HG03571 (cell line): ENCODE data around the gene LOXL1.

ENCODE experiments used
- ATAC-seq: cut with Tn5 transposase; IDR thresholded peaks from one replicate; pipeline ENCODE4 v1.9.1; 2021; ENCODE audit not compliant: unreplicated experiment

The LOXL1 gene, protein sequence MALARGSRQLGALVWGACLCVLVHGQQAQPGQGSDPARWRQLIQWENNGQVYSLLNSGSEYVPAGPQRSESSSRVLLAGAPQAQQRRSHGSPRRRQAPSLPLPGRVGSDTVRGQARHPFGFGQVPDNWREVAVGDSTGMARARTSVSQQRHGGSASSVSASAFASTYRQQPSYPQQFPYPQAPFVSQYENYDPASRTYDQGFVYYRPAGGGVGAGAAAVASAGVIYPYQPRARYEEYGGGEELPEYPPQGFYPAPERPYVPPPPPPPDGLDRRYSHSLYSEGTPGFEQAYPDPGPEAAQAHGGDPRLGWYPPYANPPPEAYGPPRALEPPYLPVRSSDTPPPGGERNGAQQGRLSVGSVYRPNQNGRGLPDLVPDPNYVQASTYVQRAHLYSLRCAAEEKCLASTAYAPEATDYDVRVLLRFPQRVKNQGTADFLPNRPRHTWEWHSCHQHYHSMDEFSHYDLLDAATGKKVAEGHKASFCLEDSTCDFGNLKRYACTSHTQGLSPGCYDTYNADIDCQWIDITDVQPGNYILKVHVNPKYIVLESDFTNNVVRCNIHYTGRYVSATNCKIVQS

GRCh38 chr15:73926219-73927002 is at the start of gene LOXL1:
Gene LOXL1 (plus strand): TSS chr15:73926462. CDS start chr15:73926784, 322 bp downstream.
- no peak for ATAC-seq

DNA sequence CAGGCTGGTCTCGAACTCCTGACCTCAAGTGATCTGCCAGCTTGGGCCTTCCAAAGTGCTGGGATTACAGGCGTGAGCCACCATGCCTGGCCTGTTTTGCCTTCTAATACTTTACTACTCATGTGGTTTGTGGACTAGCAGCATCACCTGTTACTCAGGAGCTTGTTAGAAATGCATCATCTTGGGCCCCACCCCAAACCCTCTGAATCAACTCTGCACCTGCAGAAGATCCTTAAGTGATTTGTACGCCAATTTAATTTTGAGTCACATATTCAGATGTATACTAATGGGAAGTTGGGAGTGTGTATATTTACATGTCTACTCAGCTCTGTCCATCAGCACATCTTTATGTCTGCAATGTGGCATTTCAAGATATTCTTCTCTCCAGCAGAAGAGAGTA is 46.8 kb upstream of the LOXL1 start:
- ATAC-seq = no peak

GRCh38 chr15:73881579-73882320 is 44.5 kb upstream of the LOXL1 start:
- no peak for ATAC-seq

DNA sequence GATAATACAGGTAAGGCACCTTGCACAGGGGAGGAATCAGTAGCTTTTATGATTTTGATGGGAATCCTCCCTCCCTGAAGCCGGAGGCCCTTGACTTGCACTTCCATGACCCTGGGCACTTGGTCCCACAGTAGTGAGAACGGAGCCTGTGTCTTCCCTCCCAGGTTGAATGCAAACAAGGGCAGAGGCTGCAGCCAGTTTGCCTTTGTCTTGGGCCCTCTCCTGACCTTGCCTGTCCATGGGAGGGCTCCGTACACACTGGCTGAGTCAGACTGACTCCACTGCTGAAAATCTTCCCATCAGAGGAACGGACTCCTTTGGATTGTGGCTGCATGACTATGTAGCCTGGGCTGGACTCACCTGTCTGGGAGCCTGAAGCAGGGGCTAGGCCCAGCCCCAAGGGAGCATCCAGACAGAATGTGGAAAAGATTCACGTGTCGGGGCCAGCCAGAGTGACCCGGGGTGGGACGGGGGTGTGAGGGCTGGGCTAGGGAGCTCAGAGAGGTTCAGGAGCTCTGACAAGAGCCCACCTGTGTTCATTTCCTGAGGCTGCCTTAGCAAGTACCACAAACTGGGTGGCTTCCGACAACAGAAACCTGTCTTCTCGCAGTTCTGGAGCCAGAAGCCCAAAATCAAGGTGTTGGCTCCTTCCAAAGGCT is 43.4 kb upstream of the LOXL1 start:
- ATAC-seq = no peak

GRCh38 chr15:73884159-73884558 is 42.1 kb upstream of the LOXL1 start:
- no peak for ATAC-seq

DNA sequence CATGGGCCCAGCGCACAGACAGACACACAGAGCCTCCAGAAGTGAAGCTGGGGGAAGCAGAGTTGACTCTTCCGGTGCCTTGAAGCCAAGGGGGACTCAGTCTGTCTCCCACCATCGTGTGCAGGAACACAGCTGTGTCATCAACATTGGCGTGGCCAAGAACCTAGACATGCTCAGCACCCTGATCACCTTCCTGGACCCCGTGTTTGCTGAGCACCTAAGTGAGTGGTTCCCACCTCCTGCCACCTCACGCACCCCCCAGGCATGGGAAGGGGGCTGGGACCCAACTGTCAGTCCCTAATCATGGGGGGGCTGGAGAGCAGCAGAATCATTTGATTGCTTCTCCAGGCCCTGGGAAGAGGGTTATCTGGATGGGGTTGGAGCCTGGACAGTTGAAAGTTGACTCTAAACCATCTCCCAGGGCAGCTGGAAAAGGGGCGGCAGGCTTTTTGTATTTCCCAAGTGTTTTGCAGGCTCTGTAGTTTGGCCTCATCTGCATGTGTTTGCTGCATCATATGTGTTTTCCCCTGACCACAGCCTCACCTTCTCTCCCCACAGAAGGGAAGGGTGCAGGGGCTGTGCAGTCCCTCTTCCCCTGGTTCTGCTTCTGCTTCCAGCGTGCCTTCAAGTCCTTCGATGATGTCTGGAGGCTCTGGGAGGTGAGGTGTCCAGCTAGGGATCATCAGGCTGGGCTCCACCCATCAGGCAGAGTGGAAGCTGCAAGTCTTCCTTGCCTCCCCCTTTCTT is 40.1 kb upstream of the LOXL1 start:
- no peak for ATAC-seq

DNA sequence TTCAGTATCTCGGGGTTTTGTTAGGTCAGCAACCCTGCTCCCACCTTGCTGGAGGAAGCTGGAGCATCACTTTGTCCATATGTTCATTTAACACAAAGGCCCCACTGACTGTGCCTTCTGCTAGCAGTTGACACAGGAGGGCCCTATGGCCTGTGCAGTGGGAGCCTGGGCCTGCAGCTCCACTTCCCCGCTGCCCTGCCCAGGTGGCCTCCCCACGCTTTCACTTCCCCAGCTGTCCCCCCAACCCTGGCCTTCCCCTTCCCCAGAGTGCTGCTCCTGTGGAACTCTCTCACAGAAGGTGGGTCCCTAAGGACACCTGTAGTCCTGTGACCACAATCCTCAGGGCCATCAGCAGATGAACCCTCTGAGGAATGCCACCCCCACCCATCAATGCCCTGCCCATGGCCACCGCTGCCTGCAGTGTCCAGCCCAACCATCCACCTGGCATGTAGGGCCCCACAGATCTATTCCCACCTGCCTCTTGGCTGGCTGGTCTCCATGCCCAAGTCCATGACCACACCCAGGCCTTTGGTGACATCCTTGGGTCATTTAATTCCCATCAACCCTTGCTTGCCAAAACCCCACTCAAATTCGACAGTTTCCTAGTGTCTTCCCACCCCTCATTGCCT is 39.4 kb upstream of the LOXL1 start:
- ATAC-seq = no peak

DNA sequence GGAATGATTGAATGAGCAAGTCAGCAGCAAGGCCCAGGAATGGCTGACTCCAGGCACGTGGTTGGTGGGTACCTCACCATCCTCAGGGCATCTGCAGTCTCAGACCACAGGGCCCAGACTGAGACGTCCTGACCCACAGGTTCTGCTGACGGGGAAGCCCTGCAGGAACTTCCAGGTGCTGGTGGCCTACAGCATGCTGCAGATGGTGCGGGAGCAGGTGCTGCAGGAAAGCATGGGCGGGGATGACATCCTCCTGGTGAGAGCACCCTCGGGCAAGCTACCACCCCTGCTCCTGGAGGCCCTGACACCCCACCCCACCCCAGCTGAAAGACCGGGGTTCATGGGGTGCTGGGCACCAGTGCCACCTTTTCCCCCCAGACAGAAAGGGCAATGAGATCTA is 38.8 kb upstream of the LOXL1 start:
- no peak for ATAC-seq

DNA sequence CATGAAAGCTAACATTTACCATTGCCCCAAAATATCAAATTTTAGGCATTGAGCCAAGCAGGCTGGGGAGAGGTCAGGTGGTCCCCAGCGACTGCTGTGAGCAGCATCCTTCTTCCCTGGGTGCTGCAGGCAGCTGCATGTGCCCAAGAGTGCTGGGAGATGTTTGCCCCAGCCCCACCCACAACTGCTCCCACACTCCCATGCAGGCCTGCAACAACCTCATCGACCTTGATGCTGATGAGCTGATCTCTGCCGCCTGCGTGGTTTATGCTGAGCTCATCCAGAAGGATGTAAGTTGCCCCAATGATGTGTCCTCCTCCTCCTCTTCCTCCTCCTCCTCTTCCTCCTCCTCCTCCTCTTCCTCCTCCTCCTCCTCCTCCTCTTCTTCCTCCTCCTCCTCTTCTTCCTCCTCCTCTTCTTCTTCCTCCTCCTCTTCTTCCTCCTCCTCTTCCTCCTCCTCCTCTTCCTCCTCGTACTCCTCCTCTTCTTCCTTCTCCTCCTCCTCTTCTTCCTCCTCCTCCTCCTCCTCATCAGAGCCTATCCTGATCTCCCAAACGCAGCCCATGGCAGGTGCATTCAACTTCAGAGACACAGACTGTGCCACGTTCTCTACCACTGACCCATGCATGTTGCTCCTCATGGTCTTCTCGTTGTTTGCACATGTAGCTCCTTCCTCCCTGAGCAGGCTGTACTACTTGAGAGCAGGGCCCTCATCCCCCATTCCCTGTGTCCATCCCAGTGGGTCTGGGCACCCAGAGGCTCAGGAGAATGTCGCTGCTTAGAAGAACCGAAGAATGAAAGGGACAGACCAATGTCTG is 37.8 kb upstream of the LOXL1 start:
- ATAC-seq = no peak

DNA sequence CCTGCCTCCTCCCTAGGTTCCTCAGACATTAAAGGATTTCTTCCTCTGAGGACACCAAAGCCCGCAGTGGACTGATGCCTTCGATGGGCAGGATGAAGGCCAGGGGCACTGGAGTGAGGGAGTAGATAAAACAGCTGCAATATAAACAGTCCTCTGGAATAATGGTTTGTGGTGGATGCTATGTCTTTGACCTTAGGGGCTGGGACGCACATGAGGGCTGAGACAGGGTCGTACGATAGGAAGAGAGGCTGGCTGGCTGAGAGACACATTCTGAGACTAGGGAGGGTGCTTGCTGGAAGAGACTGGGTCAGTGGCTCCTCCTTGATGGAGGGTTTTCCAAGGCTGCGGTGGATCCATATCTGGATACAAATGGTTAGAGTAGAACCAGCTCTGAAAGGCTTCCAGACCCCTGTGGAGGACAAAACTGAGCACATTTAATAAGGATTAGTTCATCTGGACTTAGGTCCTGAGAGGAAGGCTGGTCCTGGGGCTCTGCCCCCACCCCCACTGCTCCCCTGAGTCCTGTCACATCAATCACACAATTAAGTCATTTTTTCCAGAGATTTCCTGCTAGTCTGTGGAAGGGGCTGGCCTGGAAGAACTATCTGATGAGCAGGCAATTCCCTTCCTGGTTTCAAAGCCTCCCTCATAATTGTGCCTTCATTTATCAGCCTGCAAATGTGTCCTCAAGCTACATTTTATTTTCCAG is 37.1 kb upstream of the LOXL1 start:
- ATAC-seq = no peak

- ATAC-seq = no peak
Measured at GRCh38 chr15:73889762-73890124, 36.5 kb upstream of the LOXL1 start.

DNA sequence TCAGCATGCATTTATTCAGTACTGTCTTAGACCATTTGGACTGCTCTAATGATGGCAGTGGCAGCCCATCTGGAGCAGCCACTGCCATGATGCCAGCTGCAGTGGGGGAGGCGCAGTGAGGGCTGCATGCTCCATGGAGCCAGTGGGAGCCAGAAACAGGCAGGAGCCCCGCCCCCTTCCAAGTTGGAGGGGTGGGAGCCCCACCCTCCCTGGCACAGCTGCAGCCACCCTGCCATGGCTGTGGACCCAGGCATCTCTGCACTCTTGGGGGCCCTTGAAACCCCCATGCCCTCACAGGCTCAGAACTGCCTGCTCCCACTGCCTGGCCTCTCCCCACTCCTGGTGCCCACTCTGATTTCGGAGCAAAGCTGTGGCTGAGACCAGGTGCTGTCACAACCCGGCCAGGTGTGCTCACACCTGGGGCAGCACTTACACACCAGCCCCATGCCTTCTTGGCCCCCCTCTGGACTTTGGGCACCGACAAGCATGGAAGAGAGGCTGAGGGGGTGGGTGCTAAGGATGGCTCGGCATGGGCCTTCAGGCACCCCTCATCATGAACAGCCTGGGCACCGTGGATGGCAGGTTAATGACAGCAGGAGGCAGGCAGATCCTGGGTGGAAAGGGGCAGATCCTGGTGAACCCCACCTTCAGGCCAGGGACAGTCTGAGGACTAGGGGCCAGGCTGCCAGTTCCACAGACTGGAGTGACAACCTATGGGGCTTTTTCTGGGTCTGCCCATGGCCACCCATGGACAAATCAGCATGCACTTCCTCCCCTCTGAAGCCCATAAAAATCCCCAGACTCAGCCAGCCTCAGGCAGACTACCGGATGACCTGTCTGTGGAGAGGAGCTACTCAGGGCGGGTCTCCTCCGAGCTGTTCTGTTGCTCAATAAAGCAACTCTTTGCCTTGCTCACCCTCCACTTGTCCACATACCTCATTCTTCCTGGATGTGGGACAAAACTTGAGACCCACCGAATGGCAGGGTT is 34.6 kb upstream of the LOXL1 start:
- no peak for ATAC-seq

GRCh38 chr15:73892446-73893226 is 33.6 kb upstream of the LOXL1 start:
- no peak for ATAC-seq

- ATAC-seq = no peak
Measured at GRCh38 chr15:73894133-73894814, 32.0 kb upstream of the LOXL1 start.

- ATAC-seq = no peak
Measured at GRCh38 chr15:73897441-73898261, 28.6 kb upstream of the LOXL1 start.
